Glomerular visceral epithelial cell (primary cell): Measurements from ENCODE around the gene MBD3.

Experiments
- DNase-seq: peaks from one replicate; pipeline ENCODE4 v3.0.0-alpha.2; 2016; ENCODE audit errors: extremely low spot score

MBD3 gene

GRCh38 chr19:1619094-1619439 is 26.4 kb upstream of the MBD3 start:
- no peak for DNase-seq

- peak; percentile 47 for DNase-seq
These were observed 25.8 kb upstream of the MBD3 start for GRCh38 chr19:1618157-1619093.

- no peak for DNase-seq
These were observed 24.2 kb upstream of the MBD3 start for GRCh38 chr19:1616875-1617274.

GRCh38 chr19:1616396-1616795 is 23.7 kb upstream of the MBD3 start:
- no peak for DNase-seq

- no peak for DNase-seq
These were observed 22.6 kb upstream of the MBD3 start for GRCh38 chr19:1615156-1615765.

- DNase-seq, result no peak
These were observed 21.3 kb upstream of the MBD3 start for GRCh38 chr19:1613808-1614570.

- DNase-seq, result no peak
These were observed 20.5 kb upstream of the MBD3 start for GRCh38 chr19:1613146-1613545.

GRCh38 chr19:1612114-1613086 is 19.7 kb upstream of the MBD3 start:
- DNase-seq, result no peak

GRCh38 chr19:1611353-1611752 is 18.7 kb upstream of the MBD3 start:
- DNase-seq, result no peak

- DNase-seq, result no peak
These were observed 17.9 kb upstream of the MBD3 start for GRCh38 chr19:1610579-1610978.

- DNase-seq, result no peak
These were observed 17.2 kb upstream of the MBD3 start for GRCh38 chr19:1609680-1610474.

GRCh38 chr19:1609103-1609396 is 16.4 kb upstream of the MBD3 start:
- DNase-seq, result no peak

- DNase-seq, result peak; percentile 33
These were observed 15.9 kb upstream of the MBD3 start for GRCh38 chr19:1608359-1609102.

- DNase-seq, result no peak
These were observed 13.5 kb upstream of the MBD3 start for GRCh38 chr19:1606138-1606651.

GRCh38 chr19:1605236-1606137 is 12.8 kb upstream of the MBD3 start, which contains the start of gene UQCR11:
UQCR11 (minus strand) TSS chr19:1605462; CDS start chr19:1605409, 53 bp downstream.
- DNase-seq, result peak; percentile 97

GRCh38 chr19:1602091-1602707 is 9.5 kb upstream of the MBD3 start:
- DNase-seq, result no peak

- no peak for DNase-seq
These were observed 9.0 kb upstream of the MBD3 start for GRCh38 chr19:1601613-1602064.

GRCh38 chr19:1599460-1599846 is 6.8 kb upstream of the MBD3 start:
- DNase-seq, result no peak
